ENCODE data around the gene CACUL1. TPM values are rescaled to one million over a fixed set of nuclear protein-coding genes. Genes with fewer than 3 reads are reported as not detected.

CACUL1 gene
- total and polyA plus RNA-seq, 2 of the 13 experiments (the other 11 are each of a cell fraction or from before 2014, with no cell fraction given), result 14.2 to 31.0 TPM

- TF ChIP-seq BRD4 (CRISPR knock-in tag; IDR thresholded peaks at IDR 0.05) (peak; percentile 64; the same call in 1 of the 2 replicates), HNRNPK (IDR thresholded peaks at IDR 0.05; ENCODE audit: low read depth, low read length, poor library complexity, severe bottlenecking) (peak; percentile 62), ZSCAN9 (CRISPR knock-in tag; IDR thresholded peaks at IDR 0.05; ENCODE audit: borderline replicate concordance) (peak; percentile 83; the same call in 1 of the 2 replicates), ZNF263 (CRISPR knock-in tag; IDR thresholded peaks at IDR 0.05) (0 out of 2 replicates have a peak, but pooled peaks have one; percentile 32), ZNF296 (CRISPR knock-in tag; conservative IDR thresholded peaks at IDR 0.05) (no peak), MEF2D (CRISPR knock-in tag; IDR thresholded peaks at IDR 0.05) (peak; percentile 51), HES4 (CRISPR knock-in tag; IDR thresholded peaks at IDR 0.05; ENCODE audit: borderline replicate concordance) (no peak; the same call in 1 of the 2 replicates), SP4 (CRISPR knock-in tag; IDR thresholded peaks at IDR 0.05) (peak; percentile 93), ZNF678 (CRISPR knock-in tag; IDR thresholded peaks at IDR 0.05) (peak; percentile 93; the same call in 1 of the 2 replicates), ZNF687 (CRISPR knock-in tag; IDR thresholded peaks at IDR 0.05) (peak; percentile 82), FOSL1 (CRISPR knock-in tag; IDR thresholded peaks at IDR 0.05; ENCODE audit: borderline replicate concordance) (peak; percentile 73; the same call in 1 of the 2 replicates), TEF (CRISPR knock-in tag; IDR thresholded peaks at IDR 0.05) (no peak), AKAP8 (CRISPR knock-in tag; IDR thresholded peaks at IDR 0.05) (peak; percentile 64), NR2F1 (CRISPR knock-in tag; IDR thresholded peaks at IDR 0.05) (peak in 1 of 2 experiments; percentile 29; a peak in 1 of 4 replicates), ZNF615 (CRISPR knock-in tag; IDR thresholded peaks at IDR 0.05; ENCODE audit: borderline replicate concordance) (no peak), POLR2AphosphoS5 (IDR thresholded peaks at IDR 0.05; ENCODE audit: low read depth, low read length) (peak; percentile 74), ZNF333 (CRISPR knock-in tag; IDR thresholded peaks at IDR 0.05; ENCODE audit: borderline replicate concordance) (0 out of 2 replicates have a peak, but pooled peaks have one; percentile 62), LCORL (IDR thresholded peaks at IDR 0.05) (no peak), LCORL (CRISPR knock-in tag; IDR thresholded peaks at IDR 0.05) (peak; percentile 75), RARG (CRISPR knock-in tag; IDR thresholded peaks at IDR 0.05; ENCODE audit: low read depth) (0 out of 2 replicates have a peak, but pooled peaks have one; percentile 45), NR2F2 (IDR thresholded peaks at IDR 0.05; ENCODE audit: borderline replicate concordance, low read depth) (no peak; the same call in 1 of the 2 replicates), CENPBD1 (CRISPR knock-in tag; IDR thresholded peaks at IDR 0.05; ENCODE audit: borderline replicate concordance, low read depth) (no peak), ZNF235 (CRISPR knock-in tag; IDR thresholded peaks at IDR 0.05; ENCODE audit: borderline replicate concordance) (no peak), SKI (IDR thresholded peaks at IDR 0.05; ENCODE audit: partially characterized antibody) (peak; percentile 66), CBX5 (CRISPR knock-in tag; IDR thresholded peaks at IDR 0.05; ENCODE audit: borderline replicate concordance) (peak; percentile 75; the same call in 1 of the 2 replicates)
Observed at GRCh38 chr10:118754556-118755423, at the start of gene CACUL1 (continued).

Data from HepG2 (cell line).